Skeletal muscle tissue (tissue), 4 donors: ENCODE results near the gene TMEM135. TPM values are rescaled to one million over a fixed set of nuclear protein-coding genes. Genes with fewer than 3 reads are reported as not detected.
"Not testable (repeated sequence)": the region's sequence is repeated elsewhere in the genome, so short reads cannot be mapped to it uniquely, and the experiment has no call there.

ENCODE experiments used
- H3K27ac ChIP-seq: one replicate; pipeline ENCODE4 v1.7.0; 2013; ENCODE audit warnings: mild to moderate bottlenecking, low read depth, low read length, inconsistent platforms
- H3K27me3 ChIP-seq, 3 donors: one replicate each; pipeline ENCODE4 v1.7.0; 2013; ENCODE audit warnings: low read length in 3 of 3; ENCODE audit not compliant: control insufficient read depth in 3 of 3, insufficient read depth in 3 of 3
- H3K36me3 ChIP-seq, 3 donors: one replicate each; pipeline ENCODE4 v1.7.0; 2013; ENCODE audit warnings: low read length in 3 of 3; ENCODE audit not compliant: control insufficient read depth in 3 of 3, insufficient read depth in 3 of 3
- H3K4me1 ChIP-seq, 3 donors: one replicate each; pipeline ENCODE4 v1.7.0; 2013; ENCODE audit warnings: low read length in 3 of 3, mild to moderate bottlenecking in 3 of 3; ENCODE audit not compliant: control insufficient read depth in 3 of 3, insufficient read depth in 3 of 3
- H3K4me3 ChIP-seq, 3 donors: one replicate each; pipeline ENCODE4 v1.7.0; 2013; ENCODE audit warnings: low read length in 3 of 3
- H3K9ac ChIP-seq, 3 donors: one replicate each; pipeline ENCODE4 v1.7.0; 2013; ENCODE audit warnings: low read length in 3 of 3, mild to moderate bottlenecking in 3 of 3, moderate library complexity in 2 of 3, low read depth in 1 of 3
- H3K9me3 ChIP-seq, 3 donors: one replicate each; pipeline ENCODE4 v1.7.0; 2013; ENCODE audit warnings: low read length in 3 of 3; ENCODE audit not compliant: control insufficient read depth in 3 of 3
- total RNA-seq: library from RNA; depleted of rRNA; stranded (reverse); fragments of >200 nt; gene quantifications from one replicate; pipeline ENCODE4 v1.2.3, GENCODE V29; 2014
- donor health status: Osteomylitis.

The TMEM135 gene
- total RNA-seq, 1 donor from 2014 or later, result 35.5 TPM

- Histone ChIP-seq H3K9me3 (no peaks in the 10 kb centered on the region), H3K27ac (no peak overlapping the region), H3K4me1 (no peaks in the 10 kb centered on the region), H3K4me3 (no peak overlapping the region), H3K36me3 (no peaks in the 10 kb centered on the region), H3K9ac (no peak overlapping the region), H3K27me3 (no peaks in the 10 kb centered on the region)
These were observed 219.1 kb downstream of the TMEM135 start for GRCh38 chr11:87256694-87257340.

- H3K27me3 ChIP-seq, result no peaks in the 10 kb centered on the region
- no peak overlapping the region for H3K27ac ChIP-seq
- H3K4me1 ChIP-seq, result no peaks in the 10 kb centered on the region
- no peaks in the 10 kb centered on the region for H3K36me3 ChIP-seq
- no peak overlapping the region for H3K9ac ChIP-seq
- no peaks in the 10 kb centered on the region for H3K9me3 ChIP-seq
- no peak overlapping the region for H3K4me3 ChIP-seq
These were observed 220.6 kb downstream of the TMEM135 start for GRCh38 chr11:87258171-87258833.

- Histone ChIP-seq H3K4me1 (no peaks in the 10 kb centered on the region), H3K9me3 (no peaks in the 10 kb centered on the region), H3K27ac (no peak overlapping the region), H3K4me3 (no peak overlapping the region), H3K9ac (no peak overlapping the region), H3K27me3 (no peaks in the 10 kb centered on the region), H3K36me3 (no peaks in the 10 kb centered on the region)
These were observed 222.0 kb downstream of the TMEM135 start for GRCh38 chr11:87259736-87260135.

- Histone ChIP-seq H3K4me1 (no peaks in the 10 kb centered on the region), H3K27me3 (no peaks in the 10 kb centered on the region), H3K9me3 (no peaks in the 10 kb centered on the region), H3K36me3 (no peaks in the 10 kb centered on the region), H3K27ac (no peak overlapping the region), H3K4me3 (no peak overlapping the region), H3K9ac (no peak overlapping the region)
These were observed 223.1 kb downstream of the TMEM135 start for GRCh38 chr11:87260811-87261210.

- no peak overlapping the region for H3K9ac ChIP-seq
- H3K27ac ChIP-seq, result no peak overlapping the region
- no peak overlapping the region for H3K4me3 ChIP-seq
- no peaks in the 10 kb centered on the region for H3K27me3 ChIP-seq
- no peaks in the 10 kb centered on the region for H3K4me1 ChIP-seq
- no peaks in the 10 kb centered on the region for H3K9me3 ChIP-seq
- no peaks in the 10 kb centered on the region for H3K36me3 ChIP-seq
These were observed 225.6 kb downstream of the TMEM135 start for GRCh38 chr11:87263264-87263838.

GRCh38 chr11:87263979-87264378 is 226.2 kb downstream of the TMEM135 start:
- Histone ChIP-seq H3K9me3 (no peaks in the 10 kb centered on the region), H3K4me1 (no peaks in the 10 kb centered on the region), H3K9ac (no peak overlapping the region), H3K36me3 (no peaks in the 10 kb centered on the region), H3K27ac (no peak overlapping the region), H3K27me3 (no peaks in the 10 kb centered on the region), H3K4me3 (no peak overlapping the region)

- Histone ChIP-seq H3K4me1 (no peaks in the 10 kb centered on the region), H3K9ac (no peak overlapping the region), H3K9me3 (no peaks in the 10 kb centered on the region), H3K4me3 (no peak overlapping the region), H3K27me3 (no peaks in the 10 kb centered on the region), H3K27ac (no peak overlapping the region), H3K36me3 (no peaks in the 10 kb centered on the region)
These were observed 227.4 kb downstream of the TMEM135 start for GRCh38 chr11:87265132-87265531.

- Histone ChIP-seq H3K27ac (no peak overlapping the region), H3K9ac (no peak overlapping the region), H3K9me3 (no peaks in the 10 kb centered on the region), H3K36me3 (no peaks in the 10 kb centered on the region), H3K4me1 (no peaks in the 10 kb centered on the region), H3K4me3 (no peak overlapping the region), H3K27me3 (no peaks in the 10 kb centered on the region)
These were observed 228.2 kb downstream of the TMEM135 start for GRCh38 chr11:87265979-87266378.

- H3K27me3 ChIP-seq, result no peaks in the 10 kb centered on the region
- no peak overlapping the region for H3K27ac ChIP-seq
- no peaks in the 10 kb centered on the region for H3K4me1 ChIP-seq
- no peak overlapping the region for H3K4me3 ChIP-seq
- no peaks in the 10 kb centered on the region for H3K9me3 ChIP-seq
- H3K9ac ChIP-seq, result no peak overlapping the region
- no peaks in the 10 kb centered on the region for H3K36me3 ChIP-seq
These were observed 229.0 kb downstream of the TMEM135 start for GRCh38 chr11:87266751-87267150.

- H3K27me3 ChIP-seq, H3K36me3 ChIP-seq, H3K27ac ChIP-seq, H3K9ac ChIP-seq, H3K4me3 ChIP-seq, H3K9me3 ChIP-seq, H3K4me1 ChIP-seq: not testable (repeated sequence)
These were observed 234.2 kb downstream of the TMEM135 start for GRCh38 chr11:87271951-87272350.
